ENCODE measurements around the gene NELFA. TPM values are rescaled to one million over a fixed set of nuclear protein-coding genes. Genes with fewer than 3 reads are reported as not detected.

Gene NELFA
- total RNA-seq, 6 experiments from 2014 or later = 6.6 to 14.7 (median 8.7) TPM

GRCh38 chr4:1983846-1984405, 24.8 kb downstream of the NELFA start:
- no CpG with 5 or more reads among the region's 21 CpGs for WGBS (ENCODE audit: insufficient coverage, low coverage, low lambda C conversion rate, missing lambda C conversion rate)
- peak in 1 of 3 donors; percentile 43 for DNase-seq

DNA sequence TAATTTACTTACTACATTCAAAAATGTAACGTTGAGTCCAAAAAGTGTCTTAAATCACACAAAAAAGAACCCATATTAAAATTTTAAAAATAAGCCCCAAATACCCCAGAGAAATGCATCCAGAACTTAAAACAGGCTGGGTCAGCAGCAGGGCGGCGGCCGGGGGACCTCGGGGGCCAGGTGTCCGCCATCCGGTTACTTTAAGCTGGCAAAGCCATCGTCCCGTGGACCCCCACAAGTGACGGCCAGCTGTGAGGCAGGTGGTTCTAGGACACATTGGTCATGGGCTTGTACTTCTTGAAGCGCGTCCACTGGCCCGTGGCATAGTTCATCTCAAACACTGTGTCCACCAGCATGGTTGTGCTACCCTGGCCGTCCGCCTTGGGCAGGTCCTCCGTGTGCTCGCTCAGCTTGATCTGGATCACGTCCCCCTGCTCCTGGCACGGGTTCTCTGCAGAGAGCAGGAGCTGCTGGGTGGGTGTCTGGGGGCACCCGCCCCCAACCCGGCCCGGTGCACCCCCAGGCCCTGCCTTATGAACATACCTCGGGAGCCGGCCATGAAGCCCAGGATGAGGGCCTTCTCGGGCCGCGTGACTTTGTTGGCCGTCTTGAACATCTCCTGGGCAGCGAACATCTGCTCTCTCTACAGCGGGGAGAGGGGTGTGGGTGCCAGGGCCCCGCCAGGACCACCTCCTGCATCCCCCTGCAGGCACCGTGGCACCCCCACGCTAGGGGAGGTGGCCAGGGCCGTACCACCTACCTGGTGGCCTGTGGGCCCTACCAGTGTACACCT, 25.5 kb downstream of the NELFA start:
- WGBS (ENCODE audit: insufficient coverage, low coverage, low lambda C conversion rate, missing lambda C conversion rate) = 96% methylated on average over 9 of the region's 34 CpGs
- peaks cover 0 to 74% (median 20%) of the 10 kb centered on the region in 4 donors for H3K36me3 ChIP-seq
- no peak for TF ChIP-seq POLR2A (IDR thresholded peaks at IDR 0.05)
- H3K27ac ChIP-seq = no peak overlapping the region
- no peaks in the 10 kb centered on the region for H3K4me1 ChIP-seq
- H3K27me3 ChIP-seq = no peaks in the 10 kb centered on the region
- DNase-seq = peak in 1 of 3 donors; percentile 47
- H3K9me3 ChIP-seq = no peaks in the 10 kb centered on the region
- H3K4me3 ChIP-seq = no peak overlapping the region
- intact Hi-C loops (cut with DNase I) = no loop called here
- no peak for ATAC-seq

More at GRCh38 chr4:1983846-1984405, 24.8 kb downstream of the NELFA start:
- peaks cover 0 to 74% (median 21%) of the 10 kb centered on the region in 4 donors for H3K36me3 ChIP-seq
- intact Hi-C loops (cut with DNase I) = no loop called here
- no peaks in the 10 kb centered on the region for H3K4me1 ChIP-seq
- H3K27me3 ChIP-seq = no peaks in the 10 kb centered on the region
- H3K9me3 ChIP-seq = no peaks in the 10 kb centered on the region
- H3K4me3 ChIP-seq = no peak overlapping the region
- H3K27ac ChIP-seq = no peak overlapping the region
- TF ChIP-seq POLR2A (IDR thresholded peaks at IDR 0.05) (no peak), CTCF (IDR thresholded peaks at IDR 0.05) (no peak)
- ATAC-seq = no peak

- ATAC-seq (no peak), DNase-seq (peak in 1 of 3 donors; percentile 37)
- 75% methylated on average over 6 of the region's 16 CpGs for WGBS (ENCODE audit: insufficient coverage, low coverage, low lambda C conversion rate, missing lambda C conversion rate)
- Histone ChIP-seq H3K4me1 (no peaks in the 10 kb centered on the region), H3K36me3 (peaks cover 0 to 67% (median 16%) of the 10 kb centered on the region in 4 donors), H3K27me3 (no peaks in the 10 kb centered on the region), H3K27ac (no peak overlapping the region), H3K9me3 (no peaks in the 10 kb centered on the region), H3K4me3 (no peak overlapping the region)
- TF ChIP-seq CTCF (IDR thresholded peaks at IDR 0.05) (no peak), POLR2A (IDR thresholded peaks at IDR 0.05) (no peak)
- intact Hi-C loops (cut with DNase I) = no loop called here
Measured at GRCh38 chr4:1982124-1983052, 26.4 kb downstream of the NELFA start.

DNA sequence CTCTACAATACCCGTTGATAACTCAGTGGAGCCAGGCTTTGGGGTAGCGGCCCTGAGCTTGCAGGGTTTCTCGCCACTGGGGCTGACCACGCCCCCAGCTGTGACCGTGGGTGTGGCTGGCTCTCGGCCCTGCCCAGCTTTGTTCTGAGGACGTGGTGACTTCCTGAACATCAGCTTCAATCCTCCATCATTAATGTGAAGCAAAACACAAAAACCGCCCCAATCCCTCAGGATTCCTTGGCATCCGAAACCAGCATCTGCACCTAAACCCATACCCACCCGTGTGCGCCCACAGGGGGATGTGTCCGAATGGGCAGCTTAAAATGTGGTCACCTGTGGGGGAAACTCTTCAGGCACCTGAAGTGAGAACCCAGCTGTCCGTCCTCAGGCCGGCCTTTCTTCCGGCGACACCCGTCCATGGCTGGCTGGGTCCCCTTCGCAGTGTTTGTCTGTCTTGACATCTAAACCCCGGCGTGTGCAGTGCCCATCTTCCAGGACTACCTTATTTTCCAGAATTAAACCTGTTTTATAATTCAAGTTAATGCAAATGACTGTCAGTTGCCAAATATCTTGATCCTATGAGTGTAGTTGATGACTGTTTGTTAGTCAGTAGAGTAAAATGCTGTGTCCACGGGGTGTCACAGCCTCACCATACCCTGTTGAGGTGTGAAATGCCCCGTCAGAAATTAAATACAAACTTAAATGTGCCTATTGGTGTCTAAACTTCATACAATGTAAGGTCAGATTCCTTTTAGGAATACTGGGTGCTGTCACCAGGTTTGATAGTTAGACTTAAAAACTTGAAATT, 27.3 kb downstream of the NELFA start:
- peak in 1 of 3 donors; percentile 44 for DNase-seq
- Histone ChIP-seq H3K9me3 (no peaks in the 10 kb centered on the region), H3K36me3 (peaks cover 0 to 72% (median 15%) of the 10 kb centered on the region in 4 donors), H3K4me3 (no peak overlapping the region), H3K27ac (no peak overlapping the region), H3K4me1 (no peaks in the 10 kb centered on the region), H3K27me3 (no peaks in the 10 kb centered on the region)
- no peak for ATAC-seq
- 84% methylated on average over 15 of the region's 22 CpGs for WGBS (ENCODE audit: insufficient coverage, low coverage, low lambda C conversion rate, missing lambda C conversion rate)
- intact Hi-C loops (cut with DNase I) = no loop called here
- no peak for TF ChIP-seq CTCF (IDR thresholded peaks at IDR 0.05)
- TF ChIP-seq POLR2A (IDR thresholded peaks at IDR 0.05) = no peak

All from right lobe of liver (tissue), 6 donors.